ENCODE measurements around the gene IVNS1ABP. TPM values are rescaled to one million over a fixed set of nuclear protein-coding genes. Genes with fewer than 3 reads are reported as not detected.

IVNS1ABP gene
- total and polyA plus RNA-seq, 10 of the 15 experiments (the other 5 are each of a cell fraction or from before 2014, with no cell fraction given) = 19.2 to 154 (median 43.9) TPM

- H2AFZ ChIP-seq (ENCODE audit: control insufficient read depth, low read depth, low read length) = no peak overlapping the region
- ChIA-PET CTCF (interaction anchor here (1.0 to 1.4 kb wide), 2 partner anchors 295 to 331 kb away, joined by 3 read pairs; no protein-coding TSS in a partner anchor), POLR2A (no interaction called here), SMC1A (ENCODE audit: uncharacterized antibody, unreplicated experiment) (interaction anchor here (1.4 kb wide), 1 partner anchor 11 kb away, joined by 3 read pairs; no protein-coding TSS in a partner anchor), RAD21 (ENCODE audit: unreplicated experiment) (interaction anchor here (1.4 kb wide), 1 partner anchor 26 kb away, joined by 4 read pairs; no protein-coding TSS in a partner anchor)
- H3K79me2 ChIP-seq (ENCODE audit: control insufficient read depth, insufficient read depth, low read length) = no peaks in the 10 kb centered on the region
- no peaks in the 10 kb centered on the region for H3K36me3 ChIP-seq (ENCODE audit: control insufficient read depth in 2 of 2, insufficient read depth in 2 of 2, low read length in 1 of 2)
- no peak overlapping the region for H3K4me2 ChIP-seq (ENCODE audit: control insufficient read depth, insufficient read depth)
- intact Hi-C loops (cut with micrococcal nuclease; ENCODE audit: unreplicated experiment) (no loop called here), in situ Hi-C loops (cut with MboI) (no loop called here)
- 52% methylated on average over 4 of the region's 4 CpGs for WGBS (ENCODE audit: insufficient coverage, insufficient replicate concordance, low lambda C conversion rate, missing lambda C conversion rate)
- no TSS peak for BruUV-seq (replicated peaks)
- no peaks in the 10 kb centered on the region for H4K20me1 ChIP-seq (ENCODE audit: control insufficient read depth, insufficient read depth)
- H3K4me1 ChIP-seq (ENCODE audit: control insufficient read depth, insufficient read depth, low read length) = no peaks in the 10 kb centered on the region
- TF ChIP-seq CBX3 (IDR thresholded peaks at IDR 0.05; ENCODE audit: borderline replicate concordance, low read depth) (no peak), SUZ12 (IDR thresholded peaks at IDR 0.05; ENCODE audit: unreplicated experiment) (no peak), ZNF622 (IDR thresholded peaks at IDR 0.05) (no peak), RFX5 (IDR thresholded peaks at IDR 0.05; ENCODE audit: low read depth, low read length) (no peak), CBX5 (IDR thresholded peaks at IDR 0.05; ENCODE audit: low read depth) (no peak), ETV6 (conservative IDR thresholded peaks at IDR 0.05 in 1 of 2, IDR thresholded peaks at IDR 0.05 in 1 of 2; ENCODE audit: borderline replicate concordance in 1 of 2, low read depth in 1 of 2) (no peak), E2F4 (IDR thresholded peaks at IDR 0.05; ENCODE audit: low read depth, low read length) (no peak), NR2C1 (IDR thresholded peaks at IDR 0.05) (no peak), ATF7 (IDR thresholded peaks at IDR 0.05; ENCODE audit: low read depth) (no peak)
- FAIRE-seq (no peak), ATAC-seq (no peak), DNase-seq (ENCODE audit: low read depth, low spot score) (no peak)
- no peak overlapping the region for H3K9ac ChIP-seq (ENCODE audit: control insufficient read depth, insufficient read depth, low read length)
- H3K4me3 ChIP-seq = no peak overlapping the region
- no peaks in the 10 kb centered on the region for H3K9me3 ChIP-seq (replicated peaks; ENCODE audit: control insufficient read depth, insufficient read depth, low read length)
- no peak overlapping the region for H3K27ac ChIP-seq (ENCODE audit: control insufficient read depth, insufficient read depth)
- H3K27me3 ChIP-seq (replicated peaks in 1 of 2; ENCODE audit: control insufficient read depth in 2 of 2, insufficient read depth in 2 of 2, low read length in 1 of 2) = no peaks in the 10 kb centered on the region
Measured at GRCh38 chr1:185265314-185265713, 51.7 kb downstream of the IVNS1ABP start.

Data from GM12878 (cell line).